ENCODE measurements around the gene FAM174B.

Gene FAM174B

DNA sequence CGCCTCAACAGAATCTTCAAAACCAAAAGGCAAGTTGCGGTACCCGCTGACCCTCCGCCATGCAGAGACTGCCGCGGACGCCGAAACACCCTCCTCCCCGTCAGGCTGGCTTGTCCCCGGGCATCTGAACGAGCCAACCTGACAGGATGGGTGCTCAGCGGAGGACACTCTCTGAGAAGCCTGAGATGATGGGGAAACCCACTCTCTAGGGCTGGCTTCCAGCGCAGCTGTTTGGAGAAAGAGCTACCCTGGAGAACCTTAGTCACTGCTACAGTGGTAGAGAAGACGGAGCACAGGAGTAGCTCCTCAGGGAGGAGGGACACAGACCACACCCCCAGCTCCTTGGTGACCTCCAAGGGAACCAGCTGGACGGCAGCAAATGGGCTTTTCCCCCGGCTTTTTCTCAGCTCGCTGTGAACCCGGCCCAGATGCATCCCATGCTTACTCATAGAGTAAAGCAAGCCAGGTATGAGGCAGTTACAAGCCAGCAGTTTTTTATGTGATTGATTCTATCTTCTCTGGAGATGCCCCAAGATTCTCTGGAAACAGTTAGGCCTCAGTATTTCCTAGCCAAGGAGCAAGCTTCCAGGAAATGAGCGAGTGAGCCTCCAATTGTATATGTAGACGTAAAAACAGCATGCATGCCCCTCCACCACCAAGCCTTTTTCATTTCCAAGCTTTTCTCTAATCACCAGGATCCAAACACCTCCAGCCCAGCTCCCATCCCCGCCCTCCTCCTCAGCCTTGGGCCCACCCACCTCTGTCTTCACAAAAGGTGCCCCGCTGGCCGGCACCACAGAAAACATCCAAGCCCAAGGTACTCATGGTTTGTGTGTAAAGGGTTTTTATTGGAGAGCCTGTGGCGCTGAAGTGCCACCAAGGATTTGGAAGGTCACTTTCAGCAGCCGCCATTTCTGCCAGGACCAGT lies 38.7 kb downstream of the FAM174B start:
- Histone ChIP-seq H2AFZ (ENCODE audit: low read length) (no peak overlapping the region), H3K27ac (ENCODE audit: low read length) (no peak overlapping the region)

GRCh38 chr15:92614791-92615785 lies 40.5 kb downstream of the FAM174B start:
- Histone ChIP-seq H3K27ac (ENCODE audit: low read length) (no peak overlapping the region), H3K9me2 (replicated peaks; ENCODE audit: insufficient read depth, low read length) (no peaks in the 10 kb centered on the region), H3K4me1 (ENCODE audit: low read length) (no peaks in the 10 kb centered on the region), H3K79me2 (ENCODE audit: low read length) (0 out of 2 replicates have a peak, but pooled peaks cover 10% of the 10 kb centered on the region), H3K9ac (ENCODE audit: low read length) (no peak overlapping the region), H2AFZ (ENCODE audit: low read length) (no peak overlapping the region), H3K36me3 (replicated peaks; ENCODE audit: insufficient read depth, low read length) (peaks cover 3% of the 10 kb centered on the region; the same call in 1 of the 2 replicates), H3K27me3 (replicated peaks; ENCODE audit: insufficient read depth, low read length) (no peaks in the 10 kb centered on the region), H3F3A (ENCODE audit: insufficient read depth, low read length) (no peaks in the 10 kb centered on the region), H3K4me2 (ENCODE audit: low read depth, low read length) (no peak overlapping the region), H3K4me3 (ENCODE audit: low read length) (no peak overlapping the region), H3K9me3 (replicated peaks; ENCODE audit: insufficient read depth, low read length) (no peaks in the 10 kb centered on the region), H4K20me1 (ENCODE audit: insufficient read depth, low read length) (no peaks in the 10 kb centered on the region)
- DNase-seq: no peak
- no peak for TF ChIP-seq EZH2phosphoT487 (IDR thresholded peaks at IDR 0.05; ENCODE audit: low read length)
- no peak for TF ChIP-seq EZH2 (optimal IDR thresholded peaks at IDR 0.05; ENCODE audit: low read depth, low read length)

More for the DNA sequence above, 38.7 kb downstream of the FAM174B start:
- no peak overlapping the region for H3K4me3 ChIP-seq (ENCODE audit: low read length)
- no peak overlapping the region for H3K4me2 ChIP-seq (ENCODE audit: low read depth, low read length)
- no peaks in the 10 kb centered on the region for H3K9me3 ChIP-seq (replicated peaks; ENCODE audit: insufficient read depth, low read length)
- no peak for DNase-seq
- H3K27me3 ChIP-seq (replicated peaks; ENCODE audit: insufficient read depth, low read length): no peaks in the 10 kb centered on the region
- H3F3A ChIP-seq (ENCODE audit: insufficient read depth, low read length): no peaks in the 10 kb centered on the region
- peaks cover 20% of the 10 kb centered on the region for H3K79me2 ChIP-seq (ENCODE audit: low read length)
- peaks cover 3% of the 10 kb centered on the region; the same call in 1 of the 2 replicates for H3K36me3 ChIP-seq (replicated peaks; ENCODE audit: insufficient read depth, low read length)
- H3K4me1 ChIP-seq (ENCODE audit: low read length): no peaks in the 10 kb centered on the region
- H4K20me1 ChIP-seq (ENCODE audit: insufficient read depth, low read length): no peaks in the 10 kb centered on the region
- TF ChIP-seq EZH2 (optimal IDR thresholded peaks at IDR 0.05; ENCODE audit: low read depth, low read length) (no peak), EZH2phosphoT487 (IDR thresholded peaks at IDR 0.05; ENCODE audit: low read length) (no peak)
- TF ChIP-seq, protein P1, sequence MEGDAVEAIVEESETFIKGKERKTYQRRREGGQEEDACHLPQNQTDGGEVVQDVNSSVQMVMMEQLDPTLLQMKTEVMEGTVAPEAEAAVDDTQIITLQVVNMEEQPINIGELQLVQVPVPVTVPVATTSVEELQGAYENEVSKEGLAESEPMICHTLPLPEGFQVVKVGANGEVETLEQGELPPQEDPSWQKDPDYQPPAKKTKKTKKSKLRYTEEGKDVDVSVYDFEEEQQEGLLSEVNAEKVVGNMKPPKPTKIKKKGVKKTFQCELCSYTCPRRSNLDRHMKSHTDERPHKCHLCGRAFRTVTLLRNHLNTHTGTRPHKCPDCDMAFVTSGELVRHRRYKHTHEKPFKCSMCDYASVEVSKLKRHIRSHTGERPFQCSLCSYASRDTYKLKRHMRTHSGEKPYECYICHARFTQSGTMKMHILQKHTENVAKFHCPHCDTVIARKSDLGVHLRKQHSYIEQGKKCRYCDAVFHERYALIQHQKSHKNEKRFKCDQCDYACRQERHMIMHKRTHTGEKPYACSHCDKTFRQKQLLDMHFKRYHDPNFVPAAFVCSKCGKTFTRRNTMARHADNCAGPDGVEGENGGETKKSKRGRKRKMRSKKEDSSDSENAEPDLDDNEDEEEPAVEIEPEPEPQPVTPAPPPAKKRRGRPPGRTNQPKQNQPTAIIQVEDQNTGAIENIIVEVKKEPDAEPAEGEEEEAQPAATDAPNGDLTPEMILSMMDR (IDR thresholded peaks at IDR 0.05; ENCODE audit: low read length): no peak
- no peaks in the 10 kb centered on the region for H3K9me2 ChIP-seq (replicated peaks; ENCODE audit: insufficient read depth, low read length)
- no peak overlapping the region for H3K9ac ChIP-seq (ENCODE audit: low read length)

GRCh38 chr15:92614301-92614700 lies 41.3 kb downstream of the FAM174B start:
- Histone ChIP-seq H4K20me1 (ENCODE audit: insufficient read depth, low read length) (no peaks in the 10 kb centered on the region), H3K9me3 (replicated peaks; ENCODE audit: insufficient read depth, low read length) (no peaks in the 10 kb centered on the region), H3K4me3 (ENCODE audit: low read length) (no peak overlapping the region), H3K79me2 (ENCODE audit: low read length) (0 out of 2 replicates have a peak, but pooled peaks cover 4% of the 10 kb centered on the region), H3K9me2 (replicated peaks; ENCODE audit: insufficient read depth, low read length) (no peaks in the 10 kb centered on the region), H3K9ac (ENCODE audit: low read length) (no peak overlapping the region), H3K27me3 (replicated peaks; ENCODE audit: insufficient read depth, low read length) (no peaks in the 10 kb centered on the region), H2AFZ (ENCODE audit: low read length) (no peak overlapping the region), H3K4me1 (ENCODE audit: low read length) (no peaks in the 10 kb centered on the region), H3F3A (ENCODE audit: insufficient read depth, low read length) (no peaks in the 10 kb centered on the region), H3K4me2 (ENCODE audit: low read depth, low read length) (no peak overlapping the region), H3K27ac (ENCODE audit: low read length) (no peak overlapping the region), H3K36me3 (replicated peaks; ENCODE audit: insufficient read depth, low read length) (peaks cover 3% of the 10 kb centered on the region; the same call in 1 of the 2 replicates)
- DNase-seq: no peak
- TF ChIP-seq, protein P1 (IDR thresholded peaks at IDR 0.05; ENCODE audit: low read length): no peak
- TF ChIP-seq EZH2 (optimal IDR thresholded peaks at IDR 0.05; ENCODE audit: low read depth, low read length): no peak
- TF ChIP-seq EZH2phosphoT487 (IDR thresholded peaks at IDR 0.05; ENCODE audit: low read length): no peak

Data from MM.1S (cell line).